ENCODE measurements around the gene YPEL1.
"Not testable (repeated sequence)": the region's sequence is repeated elsewhere in the genome, so short reads cannot be mapped to it uniquely, and the experiment has no call there.

The YPEL1 gene

GRCh38 chr22:21753374-21754111, 17.9 kb upstream of the YPEL1 start:
- no peak for DNase-seq (ENCODE audit: low read depth, low spot score)

GRCh38 chr22:21752276-21752675, 16.7 kb upstream of the YPEL1 start:
- DNase-seq (ENCODE audit: low read depth, low spot score), result no peak

- DNase-seq (ENCODE audit: low read depth, low spot score), result no peak
Observed at GRCh38 chr22:21745948-21746347, 10.4 kb upstream of the YPEL1 start.

GRCh38 chr22:21744917-21745316, 9.3 kb upstream of the YPEL1 start:
- not testable (repeated sequence) for DNase-seq (ENCODE audit: low read depth, low spot score)

- DNase-seq (ENCODE audit: low read depth, low spot score), result peak; percentile 46
Observed at GRCh38 chr22:21741790-21742189, 6.2 kb upstream of the YPEL1 start.

- no peak for DNase-seq (ENCODE audit: low read depth, low spot score)
Observed at GRCh38 chr22:21741059-21741458, 5.5 kb upstream of the YPEL1 start.

GRCh38 chr22:21739828-21740377, 4.3 kb upstream of the YPEL1 start:
- no peak for DNase-seq (ENCODE audit: low read depth, low spot score)

GRCh38 chr22:21738966-21739365, 3.4 kb upstream of the YPEL1 start:
- DNase-seq (ENCODE audit: low read depth, low spot score), result no peak

GRCh38 chr22:21738081-21738480, 2.5 kb upstream of the YPEL1 start:
- DNase-seq (ENCODE audit: low read depth, low spot score), result no peak

GRCh38 chr22:21736948-21737347, 1.4 kb upstream of the YPEL1 start:
- no peak for DNase-seq (ENCODE audit: low read depth, low spot score)

- no peak for DNase-seq (ENCODE audit: low read depth, low spot score)
Observed at GRCh38 chr22:21736084-21736642, 569 bp upstream of the YPEL1 start.

GRCh38 chr22:21734540-21735199, 924 bp downstream of the YPEL1 start:
- DNase-seq (ENCODE audit: low read depth, low spot score), result peak; percentile 15

- no peak for DNase-seq (ENCODE audit: low read depth, low spot score)
Observed at GRCh38 chr22:21731503-21731902, 4.1 kb downstream of the YPEL1 start.

GRCh38 chr22:21730535-21731308, 4.9 kb downstream of the YPEL1 start:
- no peak for DNase-seq (ENCODE audit: low read depth, low spot score)

- DNase-seq (ENCODE audit: low read depth, low spot score), result not testable (repeated sequence)
Observed at GRCh38 chr22:21729184-21729583, 6.4 kb downstream of the YPEL1 start.

GRCh38 chr22:21728270-21728669, 7.3 kb downstream of the YPEL1 start:
- DNase-seq (ENCODE audit: low read depth, low spot score), result no peak

- DNase-seq (ENCODE audit: low read depth, low spot score), result no peak
Observed at GRCh38 chr22:21727768-21728167, 7.8 kb downstream of the YPEL1 start.

- DNase-seq (ENCODE audit: low read depth, low spot score), result no peak
Observed at GRCh38 chr22:21727159-21727558, 8.4 kb downstream of the YPEL1 start.

GRCh38 chr22:21726650-21727049, 8.9 kb downstream of the YPEL1 start:
- DNase-seq (ENCODE audit: low read depth, low spot score), result peak; percentile 82

GRCh38 chr22:21725956-21726649, 9.5 kb downstream of the YPEL1 start:
- DNase-seq (ENCODE audit: low read depth, low spot score), result peak; percentile 14

GRCh38 chr22:21724496-21724895, 11.1 kb downstream of the YPEL1 start:
- DNase-seq (ENCODE audit: low read depth, low spot score), result not testable (repeated sequence)
